Endodermal cell (in vitro differentiated cells): ENCODE data around the gene TNS2. TPM values are rescaled to one million over a fixed set of nuclear protein-coding genes. Genes with fewer than 3 reads are reported as not detected.

Experiments
- DNase-seq: peaks from one replicate; pipeline ENCODE4 v3.0.0-alpha.2; 2017
- H3K27ac ChIP-seq: 2 replicates; pipeline ENCODE4 v1.5.1; 2013; ENCODE audit warnings: mild to moderate bottlenecking, low read depth, low read length, moderate library complexity
- H3K27me3 ChIP-seq: 2 replicates; pipeline ENCODE4 v1.6.1; 2013; ENCODE audit warnings: mild to moderate bottlenecking, low read length, moderate library complexity; ENCODE audit not compliant: insufficient read depth, control insufficient read depth, poor library complexity, severe bottlenecking
- H3K36me3 ChIP-seq: 2 replicates; pipeline ENCODE4 v1.7.0; 2013; ENCODE audit warnings: mild to moderate bottlenecking, low read length, moderate library complexity; ENCODE audit not compliant: control insufficient read depth, insufficient read depth
- H3K4me1 ChIP-seq: one replicate; pipeline ENCODE4 v1.7.0; 2013; ENCODE audit warnings: low read length; ENCODE audit not compliant: control insufficient read depth, insufficient read depth
- H3K4me3 ChIP-seq: 2 replicates; pipeline ENCODE4 v1.5.1; 2013; ENCODE audit warnings: mild to moderate bottlenecking, low read length, moderate library complexity
- H3K9ac ChIP-seq: 2 replicates; pipeline ENCODE4 v1.6.1; 2013; ENCODE audit warnings: mild to moderate bottlenecking, low read length, moderate library complexity; ENCODE audit not compliant: poor library complexity, severe bottlenecking; ENCODE audit errors: extremely low read depth
- H3K9me3 ChIP-seq: 2 replicates; pipeline ENCODE4 v1.6.1; 2013; ENCODE audit warnings: mild to moderate bottlenecking, low read length, moderate library complexity; ENCODE audit not compliant: control insufficient read depth
- H3K27ac Mint-ChIP-seq: 2 replicates; pipeline ENCODE4 v1.8.0; 2020; ENCODE audit warnings: mixed read lengths
- H3K27me3 Mint-ChIP-seq: 2 replicates; pipeline ENCODE4 v1.8.0; 2021; ENCODE audit warnings: mild to moderate bottlenecking, mixed read lengths; ENCODE audit not compliant: insufficient read depth
- H3K36me3 Mint-ChIP-seq: 2 replicates; pipeline ENCODE4 v1.8.0; 2020; ENCODE audit warnings: low read depth, mixed read lengths
- H3K4me1 Mint-ChIP-seq: 2 replicates; pipeline ENCODE4 v1.8.0; 2020; ENCODE audit warnings: mixed read lengths
- H3K4me3 Mint-ChIP-seq: 2 replicates; pipeline ENCODE4 v1.8.0; 2020; ENCODE audit warnings: mild to moderate bottlenecking, moderate library complexity, mixed read lengths
- H3K9me3 Mint-ChIP-seq: 2 replicates; pipeline ENCODE4 v1.8.0; 2020; ENCODE audit warnings: mild to moderate bottlenecking, mixed read lengths
- WGBS, 2 experiments: methylation state at CpG; one replicate each; pipeline versions ENCODE4 v1.1.5 to v1.1.7; 2013; ENCODE audit warnings: missing lambda C conversion rate in 2 of 2, mixed read lengths in 1 of 2; ENCODE audit not compliant: insufficient coverage in 1 of 2, insufficient read length in 1 of 2; 5-methylcytosine and 5-hydroxymethylcytosine counted together
- total RNA-seq, 2 donors: library from RNA; stranded (reverse); fragmentation: NEBNext Ultra II Directional in 1 of 2; extraction: Animal tissue kit (Norgen Biotek cat#: 25700) in 1 of 2; gene quantifications; 2 replicates in 1 of 2; 3 replicates in 1 of 2; pipeline ENCODE4 v1.2.1, GENCODE V29; 2021
- TF ChIP-seq, protein P1 (sequence below): fragments of 200-600 bp; sonication (generic); conservative IDR thresholded peaks from 2 replicates; pipeline ENCODE4 v1.5.0; 2021; ENCODE audit warnings: antibody characterized with exemption, mild to moderate bottlenecking

TNS2 gene
- total RNA-seq, 2 donors from 2014 or later: 10.2 to 12.6 TPM

DNA sequence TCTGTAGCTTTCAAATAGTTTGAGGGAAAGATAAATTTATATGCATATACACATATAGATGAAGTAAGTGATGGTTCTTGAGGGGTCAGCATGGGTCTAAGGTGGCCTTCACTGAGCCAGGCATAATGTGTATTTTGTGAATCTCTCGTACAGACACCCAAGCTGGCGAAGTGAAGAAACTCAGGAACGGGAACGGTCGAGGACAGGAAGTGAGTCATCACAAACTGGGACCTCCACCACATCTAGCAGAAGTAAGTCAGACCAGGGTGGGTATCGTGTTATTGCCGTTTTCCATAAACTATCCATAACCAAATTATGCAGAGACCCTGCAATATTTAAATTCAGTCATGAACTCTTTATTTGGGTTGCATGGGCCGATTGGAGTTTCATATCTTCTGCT lies 15.4 kb upstream of the TNS2 start:
- no peaks in the 10 kb centered on the region for H3K9me3 Mint-ChIP-seq
- H3K27me3 ChIP-seq: no peaks in the 10 kb centered on the region
- no peaks in the 10 kb centered on the region for H3K27me3 Mint-ChIP-seq
- H3K27ac Mint-ChIP-seq: no peak overlapping the region
- H3K9ac ChIP-seq: no peak overlapping the region
- H3K4me1 ChIP-seq: no peaks in the 10 kb centered on the region
- peaks cover 85% of the 10 kb centered on the region for H3K36me3 ChIP-seq
- peaks cover 80% of the 10 kb centered on the region for H3K36me3 Mint-ChIP-seq
- TF ChIP-seq, protein P1, sequence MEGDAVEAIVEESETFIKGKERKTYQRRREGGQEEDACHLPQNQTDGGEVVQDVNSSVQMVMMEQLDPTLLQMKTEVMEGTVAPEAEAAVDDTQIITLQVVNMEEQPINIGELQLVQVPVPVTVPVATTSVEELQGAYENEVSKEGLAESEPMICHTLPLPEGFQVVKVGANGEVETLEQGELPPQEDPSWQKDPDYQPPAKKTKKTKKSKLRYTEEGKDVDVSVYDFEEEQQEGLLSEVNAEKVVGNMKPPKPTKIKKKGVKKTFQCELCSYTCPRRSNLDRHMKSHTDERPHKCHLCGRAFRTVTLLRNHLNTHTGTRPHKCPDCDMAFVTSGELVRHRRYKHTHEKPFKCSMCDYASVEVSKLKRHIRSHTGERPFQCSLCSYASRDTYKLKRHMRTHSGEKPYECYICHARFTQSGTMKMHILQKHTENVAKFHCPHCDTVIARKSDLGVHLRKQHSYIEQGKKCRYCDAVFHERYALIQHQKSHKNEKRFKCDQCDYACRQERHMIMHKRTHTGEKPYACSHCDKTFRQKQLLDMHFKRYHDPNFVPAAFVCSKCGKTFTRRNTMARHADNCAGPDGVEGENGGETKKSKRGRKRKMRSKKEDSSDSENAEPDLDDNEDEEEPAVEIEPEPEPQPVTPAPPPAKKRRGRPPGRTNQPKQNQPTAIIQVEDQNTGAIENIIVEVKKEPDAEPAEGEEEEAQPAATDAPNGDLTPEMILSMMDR: no peak
- DNase-seq: peak; percentile 27
- no peaks in the 10 kb centered on the region for H3K4me1 Mint-ChIP-seq
- H3K9me3 ChIP-seq: no peaks in the 10 kb centered on the region
- 94 to 96% methylated on average over 7 to 8 of the region's 8 CpGs for WGBS, 2 experiments
- H3K27ac ChIP-seq: no peak overlapping the region
- no peak overlapping the region for H3K4me3 Mint-ChIP-seq
- no peak overlapping the region for H3K4me3 ChIP-seq

DNA sequence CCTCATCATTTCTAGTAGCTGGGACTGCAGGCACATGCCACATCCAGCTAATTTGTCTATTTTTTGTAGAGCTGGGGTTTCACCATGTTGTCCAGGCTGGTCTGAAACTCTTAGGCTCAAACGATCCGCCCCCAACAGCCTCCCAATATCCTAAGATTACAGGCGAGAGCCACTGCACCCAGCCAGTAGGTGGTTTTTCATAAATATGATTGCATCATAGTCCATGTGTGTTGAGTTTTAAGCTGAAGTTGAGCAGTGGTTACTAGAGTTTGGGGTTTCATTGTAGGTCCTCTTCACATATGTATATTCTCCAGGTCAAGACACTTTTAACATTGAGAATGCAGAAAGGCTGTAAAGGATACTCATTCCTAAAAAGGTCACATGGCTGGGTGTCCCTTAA lies 13.1 kb upstream of the TNS2 start:
- H3K27ac ChIP-seq: no peak overlapping the region
- H3K4me3 Mint-ChIP-seq: no peak overlapping the region

DNA sequence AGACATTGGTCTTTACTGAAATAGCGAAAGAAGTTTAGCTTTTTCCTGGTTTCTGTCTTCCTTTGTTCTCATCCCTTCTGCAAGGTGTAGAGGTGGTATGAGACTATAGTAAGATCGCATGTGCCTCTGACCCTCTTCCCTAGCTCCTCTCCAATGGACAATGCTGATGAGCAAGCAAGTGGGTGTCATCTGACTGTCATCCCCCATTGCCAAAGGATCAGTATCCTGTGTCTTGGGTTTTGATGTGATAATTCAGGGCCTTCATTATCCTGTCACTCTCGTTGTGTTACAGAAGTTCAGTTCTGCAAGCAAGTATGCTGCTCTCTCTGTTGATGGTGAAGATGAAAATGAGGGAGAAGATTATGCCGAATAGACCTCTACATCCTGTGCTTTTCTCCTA lies 10.0 kb upstream of the TNS2 start:
- Mint-ChIP-seq H3K9me3 (no peaks in the 10 kb centered on the region), H3K4me1 (peaks cover 11% of the 10 kb centered on the region), H3K4me3 (no peak overlapping the region), H3K27ac (no peak overlapping the region), H3K27me3 (peaks cover 6% of the 10 kb centered on the region), H3K36me3 (peaks cover 62% of the 10 kb centered on the region)
- H3K27me3 ChIP-seq: no peaks in the 10 kb centered on the region
- no peak overlapping the region for H3K9ac ChIP-seq
- no peak for DNase-seq
- H3K36me3 ChIP-seq: peaks cover 47% of the 10 kb centered on the region
- 89 to 100% methylated on average over 2 to 3 of the region's 4 CpGs for WGBS, 2 experiments
- H3K27ac ChIP-seq: no peak overlapping the region
- H3K9me3 ChIP-seq: no peaks in the 10 kb centered on the region
- H3K4me3 ChIP-seq: no peak overlapping the region
- H3K4me1 ChIP-seq: peaks cover 7% of the 10 kb centered on the region
- TF ChIP-seq, protein P1: no peak

More for the DNA sequence above, 13.1 kb upstream of the TNS2 start:
- Mint-ChIP-seq H3K27ac (no peak overlapping the region), H3K27me3 (no peaks in the 10 kb centered on the region), H3K36me3 (peaks cover 79% of the 10 kb centered on the region), H3K4me1 (no peaks in the 10 kb centered on the region), H3K9me3 (no peaks in the 10 kb centered on the region)
- peaks cover 74% of the 10 kb centered on the region for H3K36me3 ChIP-seq
- no peak overlapping the region for H3K4me3 ChIP-seq
- H3K9ac ChIP-seq: no peak overlapping the region
- H3K4me1 ChIP-seq: no peaks in the 10 kb centered on the region
- H3K27me3 ChIP-seq: no peaks in the 10 kb centered on the region
- no peaks in the 10 kb centered on the region for H3K9me3 ChIP-seq
- TF ChIP-seq, protein P1: no peak
- WGBS, 2 experiments: 100% methylated on average over 1 to 3 of the region's 3 CpGs
- no peak for DNase-seq
